ENCODE results near the gene FUT2.

DNA sequence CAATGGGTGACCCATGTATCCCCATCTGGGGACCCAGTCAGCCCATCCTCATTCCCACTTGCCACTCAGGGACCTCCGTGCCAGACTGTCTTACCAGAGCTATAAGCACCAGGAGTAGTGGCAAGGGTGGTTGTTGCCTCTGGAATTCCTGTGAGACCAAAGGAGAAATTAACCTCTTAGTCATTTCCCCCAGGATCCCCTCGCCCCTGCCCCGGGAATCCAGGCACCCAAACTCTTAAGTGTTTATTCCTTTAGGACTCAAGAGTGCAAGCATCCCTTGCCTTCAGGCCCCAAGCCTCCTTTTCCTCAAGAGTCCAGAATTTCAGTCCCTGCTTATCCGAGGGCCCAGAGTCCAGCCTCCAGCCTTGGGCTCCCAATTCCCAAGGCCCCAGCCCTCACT, 32.1 kb upstream of the FUT2 start:
- TF ChIP-seq CTCF (IDR thresholded peaks at IDR 0.05; ENCODE audit: poor library complexity, severe bottlenecking): no peak
- TF ChIP-seq EZH2 (IDR thresholded peaks at IDR 0.05; ENCODE audit: borderline replicate concordance, insufficient read depth, low read length, poor library complexity, severe bottlenecking): no peak
- TF ChIP-seq POLR2AphosphoS5 (IDR thresholded peaks at IDR 0.05): no peak

Measured in neural cell (in vitro differentiated cells).